SK-N-MC (cell line): ENCODE measurements around the gene RALA.

Experiments
- EZH2 ChIP-seq: fragments of 200-600 bp; sonication (generic); IDR thresholded peaks from one replicate; pipeline ENCODE4 v1.6.1; 2017; ENCODE audit warnings: antibody characterized with exemption
- POLR2AphosphoS5 ChIP-seq: IDR thresholded peaks from 2 replicates; pipeline ENCODE4 v1.6.1; 2012; ENCODE audit warnings: mild to moderate bottlenecking, low read depth, low read length, borderline replicate concordance

- no peak for TF ChIP-seq EZH2
- peak; percentile 86 for TF ChIP-seq POLR2AphosphoS5
These were observed 98.7 kb downstream of the RALA start for GRCh38 chr7:39721919-39722597.
